ENCODE measurements around the gene TBC1D14. TPM values are rescaled to one million over a fixed set of nuclear protein-coding genes. Genes with fewer than 3 reads are reported as not detected.

The TBC1D14 gene
- polyA plus RNA-seq, 3 donors: 36.3 to 44.7 (median 39.3) TPM

GRCh38 chr4:6942238-6942800 lies 32.7 kb downstream of the TBC1D14 start:
- peaks cover 3 to 10% of the 10 kb centered on the region in 2 donors for H3K36me3 ChIP-seq (replicated peaks in 1 of 2; ENCODE audit: control insufficient read depth in 1 of 2, insufficient read depth in 2 of 2, low read length in 2 of 2)
- no peak for TF ChIP-seq CTCF (IDR thresholded peaks at IDR 0.05)
- H3K4me2 ChIP-seq (replicated peaks; ENCODE audit: extremely low read depth, low read length, poor library complexity, severe bottlenecking): peak overlapping the region; percentile 72
- peak overlapping the region in 1 of 3 experiments; percentile 62 for H3K4me3 ChIP-seq (replicated peaks in 1 of 3; ENCODE audit: low read depth in 2 of 3, low read length in 3 of 3)
- Mint-ChIP-seq H3K4me1 (peaks cover 79% of the 10 kb centered on the region), H3K4me3 (peak overlapping the region; percentile 58 to 76), H3K27me3 (ENCODE audit: low read depth in 3 of 3) (peaks cover 0 to 7% (median 0%) of the 10 kb centered on the region in 3 donors), H3K36me3 (peaks cover 14 to 51% of the 10 kb centered on the region in 2 donors), H3K27ac (peak overlapping the region; percentile 89 to 97 (median 96)), H3K9me3 (peaks cover 0 to 3% (median 0%) of the 10 kb centered on the region in 7 donors)
- H3K9ac ChIP-seq (ENCODE audit: insufficient read depth, low read length, poor library complexity, severe bottlenecking): no peak overlapping the region
- H3K27ac ChIP-seq (ENCODE audit: low read depth in 1 of 2, low read length in 2 of 2): peak overlapping the region; percentile 79 to 85
- intact Hi-C loops (cut with micrococcal nuclease): loop anchor here in 1 of 2 donors (2.0 to 5.0 kb wide), 3 partner anchors 16 to 50 kb away; partner anchors contain the start of gene TBC1D14
- peaks cover 79% of the 10 kb centered on the region for H3K79me2 ChIP-seq (ENCODE audit: insufficient read depth, low read length)
- no peaks in the 10 kb centered on the region for H3K27me3 ChIP-seq (ENCODE audit: control insufficient read depth in 2 of 2, insufficient read depth in 2 of 2, low read length in 2 of 2)
- H2AFZ ChIP-seq (ENCODE audit: insufficient read depth, low read depth, low read length, poor library complexity, severe bottlenecking): no peak overlapping the region
- peaks cover 75 to 76% of the 10 kb centered on the region in 2 donors for H3K4me1 ChIP-seq (ENCODE audit: control insufficient read depth in 1 of 2, insufficient read depth in 2 of 2, low read length in 2 of 2)
- no CpG with 5 or more reads among the region's 7 CpGs for WGBS (ENCODE audit: insufficient coverage)
- H3K9me3 ChIP-seq (replicated peaks in 1 of 2; ENCODE audit: control insufficient read depth in 1 of 2, insufficient read depth in 1 of 2, low read length in 2 of 2): no peaks in the 10 kb centered on the region
- H4K20me1 ChIP-seq (ENCODE audit: insufficient read depth, low read length): peaks cover 24% of the 10 kb centered on the region
- DNase-seq: peak; percentile 83 to 96 (median 90)

- intact Hi-C loops (cut with micrococcal nuclease): loop anchor here in 1 of 2 donors (2.0 to 5.0 kb wide), 3 partner anchors 16 to 51 kb away; partner anchors contain the start of gene TBC1D14
- H3K9ac ChIP-seq (ENCODE audit: insufficient read depth, low read length, poor library complexity, severe bottlenecking): peak overlapping the region; percentile 35
- no peak overlapping the region for H2AFZ ChIP-seq (ENCODE audit: insufficient read depth, low read depth, low read length, poor library complexity, severe bottlenecking)
These were observed 33.6 kb downstream of the TBC1D14 start for GRCh38 chr4:6943012-6943884.

More at GRCh38 chr4:6943012-6943884, 33.6 kb downstream of the TBC1D14 start:
- DNase-seq: no peak
- Histone ChIP-seq H3K4me3 (replicated peaks in 1 of 3; ENCODE audit: low read depth in 2 of 3, low read length in 3 of 3) (peak overlapping the region in 1 of 3 experiments; percentile 62), H3K27me3 (ENCODE audit: control insufficient read depth in 2 of 2, insufficient read depth in 2 of 2, low read length in 2 of 2) (no peaks in the 10 kb centered on the region), H3K27ac (ENCODE audit: low read depth in 1 of 2, low read length in 2 of 2) (peak overlapping the region; percentile 79 to 85), H4K20me1 (ENCODE audit: insufficient read depth, low read length) (peaks cover 23% of the 10 kb centered on the region), H3K4me2 (replicated peaks; ENCODE audit: extremely low read depth, low read length, poor library complexity, severe bottlenecking) (peak overlapping the region; percentile 72), H3K36me3 (replicated peaks in 1 of 2; ENCODE audit: control insufficient read depth in 1 of 2, insufficient read depth in 2 of 2, low read length in 2 of 2) (peaks cover 3 to 10% of the 10 kb centered on the region in 2 donors), H3K9me3 (replicated peaks in 1 of 2; ENCODE audit: control insufficient read depth in 1 of 2, insufficient read depth in 1 of 2, low read length in 2 of 2) (no peaks in the 10 kb centered on the region), H3K79me2 (ENCODE audit: insufficient read depth, low read length) (peaks cover 79% of the 10 kb centered on the region), H3K4me1 (ENCODE audit: control insufficient read depth in 1 of 2, insufficient read depth in 2 of 2, low read length in 2 of 2) (peaks cover 66% of the 10 kb centered on the region in 2 donors)
- Mint-ChIP-seq H3K27me3 (ENCODE audit: low read depth in 3 of 3) (peaks cover 0 to 11% (median 0%) of the 10 kb centered on the region in 3 donors), H3K4me3 (peak overlapping the region; percentile 58 to 76), H3K9me3 (no peaks in the 10 kb centered on the region), H3K27ac (peak overlapping the region; percentile 89 to 97 (median 96)), H3K36me3 (peaks cover 18 to 55% of the 10 kb centered on the region in 2 donors), H3K4me1 (peaks cover 74% of the 10 kb centered on the region)
- TF ChIP-seq CTCF (IDR thresholded peaks at IDR 0.05): no peak
- WGBS (ENCODE audit: insufficient coverage): 77% methylated on average over 6 of the region's 19 CpGs

Data from CD14-positive monocyte (primary cell).